Measurements from ENCODE around the gene CACNA1D.

CACNA1D gene

DNA sequence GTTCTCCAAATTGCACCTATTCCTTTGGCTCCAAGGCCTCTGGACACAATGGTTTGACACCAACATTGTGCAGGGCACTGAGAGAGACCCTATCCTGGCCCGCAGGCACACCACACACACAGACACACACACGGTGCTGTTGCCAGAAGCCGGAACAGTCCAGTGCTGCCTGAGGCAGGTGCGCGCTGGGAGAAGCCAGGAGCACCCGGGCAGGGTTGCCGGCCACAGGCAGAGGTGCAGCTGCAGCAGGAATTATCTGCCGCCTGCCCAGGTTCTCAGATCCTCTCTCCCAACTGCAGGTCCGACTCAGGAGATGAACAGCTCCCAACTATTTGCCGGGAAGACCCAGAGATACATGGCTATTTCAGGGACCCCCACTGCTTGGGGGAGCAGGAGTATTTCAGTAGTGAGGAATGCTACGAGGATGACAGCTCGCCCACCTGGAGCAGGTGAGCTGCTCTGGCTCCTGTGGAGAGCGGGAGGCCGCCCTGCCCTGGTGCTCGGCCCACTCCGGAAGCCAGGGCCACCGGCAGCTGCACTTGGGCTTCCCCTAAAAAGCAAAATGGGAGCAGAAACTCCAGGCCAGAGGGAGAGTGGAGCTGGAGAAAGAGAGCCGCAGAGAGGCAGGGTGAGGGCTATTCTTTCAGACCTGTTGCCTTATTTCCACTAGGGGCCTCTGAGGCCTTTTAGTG is 308.9 kb downstream of the CACNA1D start:
- ChIA-PET CTCF (no interaction called here), POLR2A (no interaction called here)
- no peak for DNase-seq (ENCODE audit: extremely low spot score)
- TF ChIP-seq, protein P1, sequence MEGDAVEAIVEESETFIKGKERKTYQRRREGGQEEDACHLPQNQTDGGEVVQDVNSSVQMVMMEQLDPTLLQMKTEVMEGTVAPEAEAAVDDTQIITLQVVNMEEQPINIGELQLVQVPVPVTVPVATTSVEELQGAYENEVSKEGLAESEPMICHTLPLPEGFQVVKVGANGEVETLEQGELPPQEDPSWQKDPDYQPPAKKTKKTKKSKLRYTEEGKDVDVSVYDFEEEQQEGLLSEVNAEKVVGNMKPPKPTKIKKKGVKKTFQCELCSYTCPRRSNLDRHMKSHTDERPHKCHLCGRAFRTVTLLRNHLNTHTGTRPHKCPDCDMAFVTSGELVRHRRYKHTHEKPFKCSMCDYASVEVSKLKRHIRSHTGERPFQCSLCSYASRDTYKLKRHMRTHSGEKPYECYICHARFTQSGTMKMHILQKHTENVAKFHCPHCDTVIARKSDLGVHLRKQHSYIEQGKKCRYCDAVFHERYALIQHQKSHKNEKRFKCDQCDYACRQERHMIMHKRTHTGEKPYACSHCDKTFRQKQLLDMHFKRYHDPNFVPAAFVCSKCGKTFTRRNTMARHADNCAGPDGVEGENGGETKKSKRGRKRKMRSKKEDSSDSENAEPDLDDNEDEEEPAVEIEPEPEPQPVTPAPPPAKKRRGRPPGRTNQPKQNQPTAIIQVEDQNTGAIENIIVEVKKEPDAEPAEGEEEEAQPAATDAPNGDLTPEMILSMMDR (IDR thresholded peaks at IDR 0.05; ENCODE audit: control extremely low read depth, extremely low read depth, low read depth, missing control alignments) = no peak

DNA sequence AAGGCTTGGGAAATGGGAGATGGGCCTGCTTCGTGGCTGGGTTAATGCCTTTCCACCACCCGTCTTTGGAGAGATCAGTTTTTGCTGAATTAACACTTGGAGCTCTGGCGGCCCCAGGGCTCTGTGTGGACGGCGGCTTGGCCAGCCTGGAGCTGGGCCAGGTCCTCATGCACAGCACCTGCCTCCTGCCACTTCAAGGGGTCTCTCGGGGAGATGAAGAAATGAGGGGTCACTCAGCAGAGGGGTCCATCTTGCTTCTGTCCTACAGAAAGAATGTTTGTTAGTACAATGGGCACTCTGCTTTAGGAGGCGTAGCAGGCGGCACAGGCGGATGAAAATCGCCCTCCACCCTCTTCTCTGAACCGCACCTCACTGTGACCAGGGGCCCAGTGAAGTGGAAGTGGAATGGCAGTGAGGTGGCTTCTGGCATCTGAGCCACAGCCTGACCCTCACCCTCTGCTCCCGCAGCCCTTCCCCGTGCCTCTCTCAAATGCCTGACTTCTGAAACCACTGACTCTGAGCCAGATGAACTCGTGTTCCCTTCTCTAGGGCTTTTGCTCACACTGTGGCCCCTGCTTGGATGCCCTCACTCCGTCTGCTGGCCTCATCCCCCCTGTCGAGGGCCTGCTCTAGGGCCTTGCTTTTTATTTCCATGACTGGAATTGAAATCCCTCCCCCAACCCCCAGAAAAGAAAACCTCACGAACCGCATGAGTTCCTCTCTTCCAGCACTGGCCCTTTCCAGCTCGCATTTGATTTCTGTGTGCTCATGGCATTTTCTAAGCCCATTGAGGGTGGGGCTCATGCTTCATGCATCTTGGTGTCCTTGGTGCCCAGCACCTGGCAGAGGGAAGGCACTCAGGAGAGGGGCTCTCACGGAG is 309.6 kb downstream of the CACNA1D start:
- ChIA-PET CTCF (no interaction called here), POLR2A (no interaction called here)
- TF ChIP-seq, protein P1 (IDR thresholded peaks at IDR 0.05; ENCODE audit: control extremely low read depth, extremely low read depth, low read depth, missing control alignments) = no peak
- DNase-seq (ENCODE audit: extremely low spot score) = no peak

GRCh38 chr3:53804697-53805462 is 310.5 kb downstream of the CACNA1D start:
- POLR2A ChIA-PET = no interaction called here
- TF ChIP-seq, protein P1 (IDR thresholded peaks at IDR 0.05; ENCODE audit: control extremely low read depth, extremely low read depth, low read depth, missing control alignments) = no peak
- no peak for DNase-seq (ENCODE audit: extremely low spot score)
- CTCF ChIA-PET = no interaction called here

DNA sequence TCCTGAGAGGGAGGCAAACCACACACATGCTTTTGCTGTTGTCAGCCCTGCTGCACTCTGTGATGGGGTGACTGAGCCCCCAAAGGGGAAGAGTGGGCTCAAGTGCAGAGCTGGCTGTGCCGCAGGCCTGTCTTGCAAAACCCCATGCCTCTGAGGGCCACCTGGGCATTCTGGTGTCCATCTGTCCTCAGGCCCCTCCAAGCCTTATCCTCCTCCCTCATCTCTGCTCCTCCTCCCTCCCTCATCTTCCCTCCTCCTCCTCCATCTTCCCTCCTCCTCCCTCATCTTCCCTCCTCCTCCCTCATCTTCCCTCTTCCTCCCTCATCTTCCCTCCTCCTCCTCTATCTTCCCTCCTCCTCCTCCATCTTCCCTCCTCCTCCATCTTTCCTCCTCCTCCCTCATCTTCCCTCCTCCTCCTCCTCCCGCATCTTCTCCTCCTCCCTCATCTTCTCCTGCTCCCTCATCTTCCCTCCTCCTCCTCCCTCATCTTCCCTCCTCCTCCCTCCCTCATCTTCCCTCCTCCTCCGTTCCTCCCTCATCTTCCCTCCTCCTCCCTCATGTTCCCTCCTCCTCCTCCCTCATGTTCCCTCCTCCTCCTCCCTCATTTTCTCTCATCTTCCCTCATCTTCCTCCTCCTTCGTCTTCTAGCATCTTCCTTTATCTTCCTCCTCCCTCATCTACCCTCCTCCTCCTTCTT is 311.2 kb downstream of the CACNA1D start:
- DNase-seq (ENCODE audit: extremely low spot score) = peak; percentile 48
- POLR2A ChIA-PET = no interaction called here
- CTCF ChIA-PET = no interaction called here

DNA sequence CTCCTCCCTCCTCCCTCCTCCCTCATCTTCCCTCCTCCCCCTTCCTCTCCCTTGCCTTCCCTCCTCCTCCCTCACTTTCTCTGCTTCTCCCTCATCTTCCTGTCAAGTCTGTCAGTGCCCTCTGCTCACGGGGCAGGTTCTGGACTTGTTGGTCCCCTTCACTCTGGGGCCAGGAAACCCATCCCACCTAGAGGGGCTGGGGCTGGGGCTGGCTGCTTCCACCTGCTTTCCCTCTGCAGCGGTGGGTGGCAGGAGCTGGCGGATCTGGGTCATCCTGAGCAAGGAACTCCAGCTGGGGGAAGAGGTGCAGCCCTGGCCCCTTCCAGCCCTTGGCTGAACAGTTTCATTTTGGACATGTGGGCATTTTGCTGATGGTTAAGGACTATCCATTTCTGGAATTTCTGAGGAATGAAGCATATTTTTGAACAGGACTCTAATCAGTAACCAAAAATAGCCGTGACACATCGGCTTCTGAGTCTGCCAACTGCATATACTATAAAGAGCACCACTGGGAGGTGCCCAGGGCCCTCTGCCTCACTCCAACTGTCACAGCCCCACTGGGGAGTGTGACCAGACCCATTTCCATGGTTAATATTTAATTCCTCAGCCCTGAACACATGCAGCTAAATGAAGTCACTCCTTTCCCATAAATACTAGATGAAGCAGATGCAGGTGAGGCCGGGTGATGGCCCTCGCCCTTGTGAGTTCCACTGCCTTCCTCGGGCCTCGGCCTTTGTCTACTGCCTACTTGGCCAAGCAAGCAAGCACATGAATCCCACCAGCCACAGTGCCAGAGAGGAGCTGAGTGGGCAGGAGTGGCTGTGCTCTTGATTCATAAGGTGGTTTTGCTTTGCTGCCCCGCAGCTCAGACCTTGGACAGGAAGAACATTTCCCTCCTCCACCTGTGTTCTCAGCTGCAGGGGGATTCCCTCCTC is 312.0 kb downstream of the CACNA1D start:
- peak; percentile 48 for DNase-seq (ENCODE audit: extremely low spot score)
- CTCF ChIA-PET = no interaction called here

More for the DNA sequence above, 311.2 kb downstream of the CACNA1D start:
- TF ChIP-seq, protein P1 (IDR thresholded peaks at IDR 0.05; ENCODE audit: control extremely low read depth, extremely low read depth, low read depth, missing control alignments) = no peak

More for the DNA sequence above, 312.0 kb downstream of the CACNA1D start:
- POLR2A ChIA-PET = no interaction called here
- TF ChIP-seq, protein P1 (IDR thresholded peaks at IDR 0.05; ENCODE audit: control extremely low read depth, extremely low read depth, low read depth, missing control alignments) = no peak

All from GM10248 (cell line).